ENCODE data around the gene UGGT2.

Gene UGGT2

GRCh38 chr13:96036515-96036914, 16.7 kb downstream of the UGGT2 start:
- no peak overlapping the region for H3K27ac ChIP-seq (ENCODE audit: low read depth, low read length, poor library complexity, severe bottlenecking)
- no peaks in the 10 kb centered on the region for H3F3A ChIP-seq (ENCODE audit: insufficient read depth, low read length)
- H3K27me3 ChIP-seq (ENCODE audit: insufficient read depth, low read length), result no peaks in the 10 kb centered on the region
- H3K79me2 ChIP-seq (ENCODE audit: insufficient read depth, low read length), result peaks cover 19% of the 10 kb centered on the region
- H3K4me2 ChIP-seq (ENCODE audit: low read length), result no peak overlapping the region
- peaks cover 33% of the 10 kb centered on the region for H3K36me3 ChIP-seq (ENCODE audit: insufficient read depth, low read length)
- H3K9me3 ChIP-seq (ENCODE audit: low read length), result peaks cover 14% of the 10 kb centered on the region
- H2AFZ ChIP-seq (ENCODE audit: low read length), result no peak overlapping the region
- TF ChIP-seq, protein P1, sequence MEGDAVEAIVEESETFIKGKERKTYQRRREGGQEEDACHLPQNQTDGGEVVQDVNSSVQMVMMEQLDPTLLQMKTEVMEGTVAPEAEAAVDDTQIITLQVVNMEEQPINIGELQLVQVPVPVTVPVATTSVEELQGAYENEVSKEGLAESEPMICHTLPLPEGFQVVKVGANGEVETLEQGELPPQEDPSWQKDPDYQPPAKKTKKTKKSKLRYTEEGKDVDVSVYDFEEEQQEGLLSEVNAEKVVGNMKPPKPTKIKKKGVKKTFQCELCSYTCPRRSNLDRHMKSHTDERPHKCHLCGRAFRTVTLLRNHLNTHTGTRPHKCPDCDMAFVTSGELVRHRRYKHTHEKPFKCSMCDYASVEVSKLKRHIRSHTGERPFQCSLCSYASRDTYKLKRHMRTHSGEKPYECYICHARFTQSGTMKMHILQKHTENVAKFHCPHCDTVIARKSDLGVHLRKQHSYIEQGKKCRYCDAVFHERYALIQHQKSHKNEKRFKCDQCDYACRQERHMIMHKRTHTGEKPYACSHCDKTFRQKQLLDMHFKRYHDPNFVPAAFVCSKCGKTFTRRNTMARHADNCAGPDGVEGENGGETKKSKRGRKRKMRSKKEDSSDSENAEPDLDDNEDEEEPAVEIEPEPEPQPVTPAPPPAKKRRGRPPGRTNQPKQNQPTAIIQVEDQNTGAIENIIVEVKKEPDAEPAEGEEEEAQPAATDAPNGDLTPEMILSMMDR (IDR thresholded peaks at IDR 0.05; ENCODE audit: low read length), result no peak
- TF ChIP-seq EZH2 (IDR thresholded peaks at IDR 0.05; ENCODE audit: borderline replicate concordance, low read length), result no peak
- H4K20me1 ChIP-seq (ENCODE audit: insufficient read depth, low read length), result no peaks in the 10 kb centered on the region
- no peak overlapping the region for H3K4me3 ChIP-seq (ENCODE audit: low read depth, low read length, poor library complexity, severe bottlenecking)
- no peaks in the 10 kb centered on the region for H3K4me1 ChIP-seq (ENCODE audit: insufficient read depth, low read length, severe bottlenecking)
- H3K9me2 ChIP-seq (ENCODE audit: low read depth, low read length), result no peaks in the 10 kb centered on the region
- H3K9ac ChIP-seq (ENCODE audit: low read length), result no peak overlapping the region

- Histone ChIP-seq H3K9me3 (ENCODE audit: low read length) (peaks cover 14% of the 10 kb centered on the region), H3F3A (ENCODE audit: insufficient read depth, low read length) (no peaks in the 10 kb centered on the region), H3K4me1 (ENCODE audit: insufficient read depth, low read length, severe bottlenecking) (no peaks in the 10 kb centered on the region), H3K4me3 (ENCODE audit: low read depth, low read length, poor library complexity, severe bottlenecking) (no peak overlapping the region), H3K27ac (ENCODE audit: low read depth, low read length, poor library complexity, severe bottlenecking) (no peak overlapping the region), H3K9ac (ENCODE audit: low read length) (no peak overlapping the region), H3K4me2 (ENCODE audit: low read length) (no peak overlapping the region), H3K79me2 (ENCODE audit: insufficient read depth, low read length) (peaks cover 19% of the 10 kb centered on the region), H4K20me1 (ENCODE audit: insufficient read depth, low read length) (no peaks in the 10 kb centered on the region), H2AFZ (ENCODE audit: low read length) (no peak overlapping the region), H3K36me3 (ENCODE audit: insufficient read depth, low read length) (peaks cover 21% of the 10 kb centered on the region), H3K27me3 (ENCODE audit: insufficient read depth, low read length) (no peaks in the 10 kb centered on the region), H3K9me2 (ENCODE audit: low read depth, low read length) (no peaks in the 10 kb centered on the region)
- no peak for TF ChIP-seq EZH2 (IDR thresholded peaks at IDR 0.05; ENCODE audit: borderline replicate concordance, low read length)
- TF ChIP-seq, protein P1 (IDR thresholded peaks at IDR 0.05; ENCODE audit: low read length), result no peak
Observed at GRCh38 chr13:96034662-96035061, 18.5 kb downstream of the UGGT2 start.

DNA sequence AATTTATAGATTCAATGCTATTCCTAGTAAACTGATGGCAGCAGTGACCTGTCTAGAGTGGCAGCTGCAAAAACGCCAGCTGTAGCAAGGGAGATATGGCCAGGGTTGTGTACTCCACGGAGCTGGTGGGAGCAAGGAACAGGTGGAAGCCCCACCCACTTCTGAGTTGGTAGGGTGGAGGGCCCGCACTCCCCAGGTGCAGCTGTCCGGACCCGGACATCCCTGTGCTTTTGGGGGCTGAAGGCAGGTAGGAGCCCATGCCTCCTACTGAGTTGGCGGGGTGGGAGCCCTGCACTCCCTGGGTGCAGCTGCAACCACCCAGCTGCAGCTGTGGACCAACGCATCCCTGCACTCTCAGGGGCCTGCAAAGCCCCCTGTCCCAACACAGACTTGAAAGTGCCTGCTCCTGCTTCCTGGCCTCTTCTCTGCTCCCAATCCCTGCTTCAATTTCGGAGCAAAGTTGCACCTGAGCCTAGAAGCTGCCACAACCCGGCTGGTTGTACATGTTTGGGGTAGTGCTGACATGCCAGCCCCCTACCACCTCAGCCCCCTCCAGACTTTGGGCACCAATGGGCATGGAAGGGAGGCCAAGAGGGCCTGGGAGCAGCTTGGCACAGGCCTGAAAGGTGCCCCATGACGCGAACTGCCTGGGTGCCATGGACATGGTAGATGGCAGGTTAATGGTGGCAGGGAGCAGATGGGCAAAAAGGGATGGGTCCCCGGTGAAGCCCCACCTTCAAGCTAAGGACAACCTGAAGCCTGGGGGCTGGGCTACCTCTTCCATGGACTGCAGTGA, 19.8 kb downstream of the UGGT2 start:
- TF ChIP-seq EZH2 (IDR thresholded peaks at IDR 0.05; ENCODE audit: borderline replicate concordance, low read length), result no peak
- TF ChIP-seq, protein P1 (IDR thresholded peaks at IDR 0.05; ENCODE audit: low read length), result no peak
- Histone ChIP-seq H3F3A (ENCODE audit: insufficient read depth, low read length) (no peaks in the 10 kb centered on the region), H4K20me1 (ENCODE audit: insufficient read depth, low read length) (no peaks in the 10 kb centered on the region), H3K9me3 (ENCODE audit: low read length) (peaks cover 14% of the 10 kb centered on the region), H3K4me2 (ENCODE audit: low read length) (no peak overlapping the region), H3K36me3 (ENCODE audit: insufficient read depth, low read length) (peaks cover 12% of the 10 kb centered on the region), H3K27me3 (ENCODE audit: insufficient read depth, low read length) (no peaks in the 10 kb centered on the region), H3K4me1 (ENCODE audit: insufficient read depth, low read length, severe bottlenecking) (no peaks in the 10 kb centered on the region), H3K27ac (ENCODE audit: low read depth, low read length, poor library complexity, severe bottlenecking) (no peak overlapping the region), H3K9me2 (ENCODE audit: low read depth, low read length) (no peaks in the 10 kb centered on the region), H2AFZ (ENCODE audit: low read length) (no peak overlapping the region), H3K4me3 (ENCODE audit: low read depth, low read length, poor library complexity, severe bottlenecking) (no peak overlapping the region), H3K79me2 (ENCODE audit: insufficient read depth, low read length) (peaks cover 19% of the 10 kb centered on the region), H3K9ac (ENCODE audit: low read length) (no peak overlapping the region)

Data from OCI-LY1 (cell line).